Testis (tissue), 3 donors: ENCODE measurements around the gene MOSMO. TPM values are rescaled to one million over a fixed set of nuclear protein-coding genes. Genes with fewer than 3 reads are reported as not detected.
"Not testable (repeated sequence)": the region's sequence is repeated elsewhere in the genome, so short reads cannot be mapped to it uniquely, and the experiment has no call there.

Experiments
- DNase-seq: peaks from one replicate; pipeline ENCODE4 v3.0.0-alpha.2; 2019
- H3K27ac ChIP-seq, 2 donors: fragments of 200-600 bp; sonication (generic); one replicate each; pipeline ENCODE4 v1.5.1; 2019
- H3K27me3 ChIP-seq: fragments of 200-600 bp; sonication (generic); one replicate; pipeline ENCODE4 v1.5.1; 2019
- H3K36me3 ChIP-seq: fragments of 200-600 bp; sonication (generic); one replicate; pipeline ENCODE4 v1.5.1; 2017; ENCODE audit warnings: low read depth; ENCODE audit errors: missing control alignments
- H3K4me1 ChIP-seq: fragments of 200-600 bp; sonication (generic); one replicate; pipeline ENCODE4 v1.5.1; 2019
- H3K4me3 ChIP-seq, 2 donors: fragments of 200-600 bp; sonication (generic); one replicate each; pipeline ENCODE4 v1.5.1; 2017 to 2019
- H3K9me3 ChIP-seq: fragments of 200-600 bp; sonication (generic); one replicate; pipeline ENCODE4 v1.5.1; 2017
- CTCF ChIP-seq, 3 experiments: fragments of 450-650 bp in 2 of 3; fragments of 200-600 bp in 1 of 3; sonication (generic) in 1 of 3; IDR thresholded peaks; one replicate each; pipeline ENCODE4 v1.5.1; 2016 to 2019; ENCODE audit warnings: antibody characterized with exemption in 3 of 3, mild to moderate bottlenecking in 2 of 3, moderate library complexity in 1 of 3
- POLR2A ChIP-seq: fragments of 450-650 bp; IDR thresholded peaks from one replicate; pipeline ENCODE4 v1.6.1; 2017; ENCODE audit warnings: antibody characterized with exemption, mild to moderate bottlenecking, moderate library complexity
- WGBS, 2 donors: methylation state at CpG; one replicate each; pipeline ENCODE4 v1.1.5; 2018; 5-methylcytosine and 5-hydroxymethylcytosine counted together
- intact Hi-C: fragments of 100-400 bp; cut with DNase I; formaldehyde crosslinking; loops from one replicate; pipeline ENCODE4 v1.15.1; 2023; ENCODE audit warnings: low total_unique reads
- polyA plus RNA-seq: library from polyadenylated mRNA; stranded (reverse); fragments of 350-450 nt; fragmentation: Illumina TruSeq; extraction: RNeasy Lipid Tissue Mini Kit (QIAGEN cat#74804); gene quantifications from one replicate; pipeline ENCODE4 v1.2.3, GENCODE V29; 2014; ENCODE audit warnings: low read depth, low replicate concordance; ENCODE audit not compliant: insufficient read depth
- total RNA-seq, 2 donors: library from RNA; depleted of rRNA; stranded (reverse); fragments of >200 nt; gene quantifications; one replicate each; pipeline ENCODE4 v1.2.3, GENCODE V29; 2016

The MOSMO gene
- total and polyA plus RNA-seq, 3 donors from 2014 or later = 17.4 to 36.8 (median 33.4) TPM

- no peaks in the 10 kb centered on the region for H3K27me3 ChIP-seq
- DNase-seq = no peak
- no peak overlapping the region for H3K27ac ChIP-seq
- 79 to 88% methylated on average over 9 of the region's 9 CpGs for WGBS, 2 donors
- no peak overlapping the region for H3K4me3 ChIP-seq
- peaks cover 12% of the 10 kb centered on the region for H3K4me1 ChIP-seq
- TF ChIP-seq CTCF (IDR thresholded peaks at IDR 0.05) = no peak
- no peak for TF ChIP-seq POLR2A
- H3K9me3 ChIP-seq = no peaks in the 10 kb centered on the region
- no peaks in the 10 kb centered on the region for H3K36me3 ChIP-seq
- intact Hi-C loops = loop anchor here (10.0 kb wide), 1 partner anchor 78 kb away; no protein-coding TSS in a partner anchor
Observed at GRCh38 chr16:21996923-21997696, 10.8 kb upstream of the MOSMO start.

GRCh38 chr16:21997697-21998480, 10.0 kb upstream of the MOSMO start:
- Histone ChIP-seq H3K27ac (no peak overlapping the region), H3K4me3 (no peak overlapping the region), H3K36me3 (no peaks in the 10 kb centered on the region), H3K9me3 (no peaks in the 10 kb centered on the region), H3K27me3 (no peaks in the 10 kb centered on the region), H3K4me1 (peaks cover 12% of the 10 kb centered on the region)
- no peak for DNase-seq
- TF ChIP-seq POLR2A = no peak
- no peak for TF ChIP-seq CTCF (IDR thresholded peaks at IDR 0.05)
- intact Hi-C loops = loop anchor here (10.0 kb wide), 1 partner anchor 77 kb away; no protein-coding TSS in a partner anchor
- 83 to 86% methylated on average over 7 of the region's 7 CpGs for WGBS, 2 donors

GRCh38 chr16:22001591-22001990, 6.3 kb upstream of the MOSMO start:
- H3K4me3 ChIP-seq = no peak overlapping the region
- no peaks in the 10 kb centered on the region for H3K27me3 ChIP-seq
- no peaks in the 10 kb centered on the region for H3K9me3 ChIP-seq
- DNase-seq = no peak
- peaks cover 12% of the 10 kb centered on the region for H3K4me1 ChIP-seq
- H3K36me3 ChIP-seq = no peaks in the 10 kb centered on the region
- TF ChIP-seq POLR2A = no peak
- intact Hi-C loops = no loop called here
- 43 to 50% methylated on average over 1 of the region's 1 CpG for WGBS, 2 donors
- H3K27ac ChIP-seq = no peak overlapping the region

GRCh38 chr16:22002047-22002446, 5.9 kb upstream of the MOSMO start:
- H3K4me3 ChIP-seq, H3K36me3 ChIP-seq, intact Hi-C loops, H3K27ac ChIP-seq, H3K9me3 ChIP-seq, DNase-seq, H3K27me3 ChIP-seq: not testable (repeated sequence)
- WGBS, 2 donors = 97 to 100% methylated on average over 1 of the region's 1 CpG
- H3K4me1 ChIP-seq = peaks cover 13% of the 10 kb centered on the region

GRCh38 chr16:22003195-22003594, 4.7 kb upstream of the MOSMO start:
- H3K4me1 ChIP-seq = peaks cover 16% of the 10 kb centered on the region
- WGBS, 2 donors = 86 to 87% methylated on average over 4 of the region's 4 CpGs
- DNase-seq = no peak
- no peaks in the 10 kb centered on the region for H3K36me3 ChIP-seq
- H3K27me3 ChIP-seq = no peaks in the 10 kb centered on the region
- H3K4me3 ChIP-seq = no peak overlapping the region
- no peak for TF ChIP-seq CTCF (IDR thresholded peaks at IDR 0.05)
- TF ChIP-seq POLR2A = no peak
- H3K9me3 ChIP-seq = no peaks in the 10 kb centered on the region
- H3K27ac ChIP-seq = no peak overlapping the region
- intact Hi-C loops = no loop called here
